Activated T-helper 17 cell treated with anti-CD3 and anti-CD28 coated beads, Interleukin-2, amount 50 U/mL, for 72 hours (primary cell): Measurements from ENCODE around the gene MSRB1. TPM values are rescaled to one million over a fixed set of nuclear protein-coding genes. Genes with fewer than 3 reads are reported as not detected.

Experiments used
- ATAC-seq: fragments of 150-1000 bp; cut with Tn5 transposase; replicated peaks from 2 replicates; pipeline ENCODE4 v1.10.0; 2021; ENCODE audit warnings: mild to moderate bottlenecking, moderate library complexity
- H3K27ac Mint-ChIP-seq: one replicate; pipeline ENCODE4 v1.8.0; 2022; ENCODE audit warnings: mixed read lengths
- H3K27me3 Mint-ChIP-seq: one replicate; pipeline ENCODE4 v1.8.0; 2022; ENCODE audit warnings: mixed read lengths
- H3K36me3 Mint-ChIP-seq: one replicate; pipeline ENCODE4 v1.8.0; 2022; ENCODE audit warnings: low read depth, mild to moderate bottlenecking, mixed read lengths
- H3K4me1 Mint-ChIP-seq: one replicate; pipeline ENCODE4 v1.8.0; 2022; ENCODE audit warnings: mixed read lengths
- H3K4me3 Mint-ChIP-seq: one replicate; pipeline ENCODE4 v1.8.0; 2022; ENCODE audit warnings: mild to moderate bottlenecking, mixed read lengths
- H3K9me3 Mint-ChIP-seq: one replicate; pipeline ENCODE4 v1.8.0; 2022; ENCODE audit warnings: mixed read lengths
- total RNA-seq, 2 donors: library from RNA; stranded (reverse); gene quantifications; one replicate each; pipeline ENCODE4 v1.2.3, GENCODE V29; 2022

Gene MSRB1
- total RNA-seq, 2 donors from 2014 or later: 31.5 to 34.3 TPM

GRCh38 chr16:1913327-1914083 is 29.5 kb downstream of the MSRB1 start:
- H3K27me3 Mint-ChIP-seq: peaks cover 27% of the 10 kb centered on the region
- no peak overlapping the region for H3K4me3 Mint-ChIP-seq
- no peaks in the 10 kb centered on the region for H3K4me1 Mint-ChIP-seq
- no peaks in the 10 kb centered on the region for H3K36me3 Mint-ChIP-seq
- H3K27ac Mint-ChIP-seq: no peak overlapping the region
- H3K9me3 Mint-ChIP-seq: no peaks in the 10 kb centered on the region
- no peak for ATAC-seq

- no peaks in the 10 kb centered on the region for H3K4me1 Mint-ChIP-seq
- H3K9me3 Mint-ChIP-seq: no peaks in the 10 kb centered on the region
- no peak overlapping the region for H3K27ac Mint-ChIP-seq
- no peaks in the 10 kb centered on the region for H3K36me3 Mint-ChIP-seq
- H3K27me3 Mint-ChIP-seq: peaks cover 28% of the 10 kb centered on the region
- ATAC-seq: no peak
- no peak overlapping the region for H3K4me3 Mint-ChIP-seq
Measured at GRCh38 chr16:1912215-1912543, 30.8 kb downstream of the MSRB1 start.

GRCh38 chr16:1911467-1912214 is 31.4 kb downstream of the MSRB1 start:
- H3K4me1 Mint-ChIP-seq: no peaks in the 10 kb centered on the region
- H3K4me3 Mint-ChIP-seq: no peak overlapping the region
- no peaks in the 10 kb centered on the region for H3K9me3 Mint-ChIP-seq
- no peak overlapping the region for H3K27ac Mint-ChIP-seq
- no peak for ATAC-seq
- H3K27me3 Mint-ChIP-seq: peaks cover 27% of the 10 kb centered on the region
- H3K36me3 Mint-ChIP-seq: no peaks in the 10 kb centered on the region

GRCh38 chr16:1909561-1910231 is 33.3 kb downstream of the MSRB1 start:
- no peaks in the 10 kb centered on the region for H3K36me3 Mint-ChIP-seq
- no peak overlapping the region for H3K4me3 Mint-ChIP-seq
- H3K27ac Mint-ChIP-seq: no peak overlapping the region
- ATAC-seq: no peak
- H3K4me1 Mint-ChIP-seq: no peaks in the 10 kb centered on the region
- no peaks in the 10 kb centered on the region for H3K9me3 Mint-ChIP-seq
- H3K27me3 Mint-ChIP-seq: peaks cover 12% of the 10 kb centered on the region

GRCh38 chr16:1908983-1909382 is 34.0 kb downstream of the MSRB1 start:
- no peak for ATAC-seq
- no peak overlapping the region for H3K4me3 Mint-ChIP-seq
- no peaks in the 10 kb centered on the region for H3K9me3 Mint-ChIP-seq
- H3K36me3 Mint-ChIP-seq: no peaks in the 10 kb centered on the region
- peaks cover 12% of the 10 kb centered on the region for H3K27me3 Mint-ChIP-seq
- H3K4me1 Mint-ChIP-seq: no peaks in the 10 kb centered on the region
- no peak overlapping the region for H3K27ac Mint-ChIP-seq

- H3K4me3 Mint-ChIP-seq: no peak overlapping the region
- peaks cover 12% of the 10 kb centered on the region for H3K27me3 Mint-ChIP-seq
- no peaks in the 10 kb centered on the region for H3K36me3 Mint-ChIP-seq
- no peaks in the 10 kb centered on the region for H3K9me3 Mint-ChIP-seq
- ATAC-seq: no peak
- no peak overlapping the region for H3K27ac Mint-ChIP-seq
- no peaks in the 10 kb centered on the region for H3K4me1 Mint-ChIP-seq
Measured at GRCh38 chr16:1908184-1908583, 34.8 kb downstream of the MSRB1 start.

GRCh38 chr16:1907226-1907860 is 35.7 kb downstream of the MSRB1 start:
- Mint-ChIP-seq H3K4me3 (no peak overlapping the region), H3K9me3 (no peaks in the 10 kb centered on the region), H3K27me3 (peaks cover 12% of the 10 kb centered on the region), H3K4me1 (no peaks in the 10 kb centered on the region), H3K36me3 (no peaks in the 10 kb centered on the region), H3K27ac (no peak overlapping the region)
- no peak for ATAC-seq

GRCh38 chr16:1906846-1907165 is 36.2 kb downstream of the MSRB1 start:
- no peak overlapping the region for H3K4me3 Mint-ChIP-seq
- no peak for ATAC-seq
- no peaks in the 10 kb centered on the region for H3K36me3 Mint-ChIP-seq
- H3K9me3 Mint-ChIP-seq: no peaks in the 10 kb centered on the region
- no peak overlapping the region for H3K27ac Mint-ChIP-seq
- peaks cover 12% of the 10 kb centered on the region for H3K27me3 Mint-ChIP-seq
- no peaks in the 10 kb centered on the region for H3K4me1 Mint-ChIP-seq

GRCh38 chr16:1906055-1906845 is 36.7 kb downstream of the MSRB1 start:
- H3K4me1 Mint-ChIP-seq: no peaks in the 10 kb centered on the region
- H3K27me3 Mint-ChIP-seq: peaks cover 12% of the 10 kb centered on the region

GRCh38 chr16:1903845-1904840 is 38.9 kb downstream of the MSRB1 start:
- Mint-ChIP-seq H3K4me1 (no peaks in the 10 kb centered on the region), H3K9me3 (no peaks in the 10 kb centered on the region), H3K27me3 (peaks cover 12% of the 10 kb centered on the region), H3K4me3 (no peak overlapping the region), H3K36me3 (no peaks in the 10 kb centered on the region), H3K27ac (no peak overlapping the region)
- ATAC-seq: no peak

More at GRCh38 chr16:1906055-1906845, 36.7 kb downstream of the MSRB1 start:
- Mint-ChIP-seq H3K27ac (no peak overlapping the region), H3K36me3 (no peaks in the 10 kb centered on the region), H3K4me3 (no peak overlapping the region), H3K9me3 (no peaks in the 10 kb centered on the region)
- ATAC-seq: no peak

GRCh38 chr16:1903220-1903574 is 39.8 kb downstream of the MSRB1 start:
- ATAC-seq: no peak
- Mint-ChIP-seq H3K4me3 (no peak overlapping the region), H3K9me3 (no peaks in the 10 kb centered on the region), H3K4me1 (no peaks in the 10 kb centered on the region), H3K36me3 (no peaks in the 10 kb centered on the region), H3K27ac (no peak overlapping the region), H3K27me3 (peaks cover 6% of the 10 kb centered on the region)

GRCh38 chr16:1902547-1903219 is 40.3 kb downstream of the MSRB1 start:
- no peak for ATAC-seq
- Mint-ChIP-seq H3K4me3 (no peak overlapping the region), H3K9me3 (no peaks in the 10 kb centered on the region), H3K27ac (no peak overlapping the region), H3K36me3 (no peaks in the 10 kb centered on the region), H3K4me1 (no peaks in the 10 kb centered on the region), H3K27me3 (peaks cover 6% of the 10 kb centered on the region)

- H3K36me3 Mint-ChIP-seq: no peaks in the 10 kb centered on the region
- no peaks in the 10 kb centered on the region for H3K9me3 Mint-ChIP-seq
- H3K4me1 Mint-ChIP-seq: no peaks in the 10 kb centered on the region
- no peaks in the 10 kb centered on the region for H3K27me3 Mint-ChIP-seq
- H3K4me3 Mint-ChIP-seq: no peak overlapping the region
- ATAC-seq: no peak
- H3K27ac Mint-ChIP-seq: no peak overlapping the region
Measured at GRCh38 chr16:1900452-1900774, 42.6 kb downstream of the MSRB1 start.
